Sigmoid colon (tissue), 4 donors: Measurements from ENCODE around the gene B3GALNT2.

Experiments
- EP300 ChIP-seq, 4 donors: sonication (generic); formaldehyde crosslinking; IDR thresholded peaks; one replicate each; pipeline ENCODE4 v1.6.1; 2017; ENCODE audit warnings: antibody characterized with exemption in 4 of 4
- POLR2A ChIP-seq, 2 donors: fragments of 450-650 bp; IDR thresholded peaks; one replicate each; pipeline ENCODE4 v1.6.1; 2016; ENCODE audit warnings: antibody characterized with exemption in 2 of 2, mild to moderate bottlenecking in 2 of 2, moderate library complexity in 2 of 2
- POLR2AphosphoS5 ChIP-seq, 4 donors: sonication (generic); formaldehyde crosslinking; IDR thresholded peaks; one replicate each; pipeline ENCODE4 v1.6.1; 2017; ENCODE audit warnings: antibody characterized with exemption in 4 of 4
- TF ChIP-seq, protein P1 (sequence below), 4 experiments: fragments of 450-650 bp in 3 of 4; fragments of 200-600 bp in 1 of 4; IDR thresholded peaks; one replicate each; pipeline ENCODE4 v1.5.1; 2016 to 2019; ENCODE audit warnings: antibody characterized with exemption in 4 of 4, mild to moderate bottlenecking in 3 of 4, moderate library complexity in 2 of 4

DNA sequence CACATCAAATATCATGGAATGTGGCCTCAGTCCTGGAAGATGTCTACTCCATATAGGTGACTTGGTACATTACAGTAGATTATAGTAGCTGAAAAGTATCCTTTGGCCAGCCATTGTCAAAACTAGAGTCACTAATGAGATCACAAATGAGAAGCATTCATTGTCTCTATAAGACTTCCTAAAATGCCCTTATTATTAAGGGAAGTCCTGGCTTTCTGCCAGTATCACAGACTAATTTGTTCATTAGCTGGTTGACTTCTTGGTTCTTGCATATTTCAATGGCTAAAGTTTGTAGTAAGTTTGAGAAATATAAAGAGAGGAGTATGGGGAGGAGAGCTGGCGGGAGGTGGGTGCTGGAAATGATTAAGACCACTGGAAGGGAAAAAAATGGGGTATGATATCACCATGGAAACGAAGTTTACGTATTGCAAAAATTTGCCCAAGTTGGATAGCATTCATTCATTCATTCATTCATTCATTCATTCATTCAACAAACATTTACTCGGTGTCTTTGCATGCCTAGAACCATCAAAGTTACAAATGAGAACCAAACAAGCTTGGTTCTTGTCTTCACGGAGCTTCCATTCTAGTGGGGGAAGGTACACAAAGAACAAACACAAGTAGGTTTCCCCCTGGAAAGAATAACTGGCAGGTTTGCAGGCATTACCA lies 11.7 kb upstream of the B3GALNT2 start:
- TF ChIP-seq, protein P1, sequence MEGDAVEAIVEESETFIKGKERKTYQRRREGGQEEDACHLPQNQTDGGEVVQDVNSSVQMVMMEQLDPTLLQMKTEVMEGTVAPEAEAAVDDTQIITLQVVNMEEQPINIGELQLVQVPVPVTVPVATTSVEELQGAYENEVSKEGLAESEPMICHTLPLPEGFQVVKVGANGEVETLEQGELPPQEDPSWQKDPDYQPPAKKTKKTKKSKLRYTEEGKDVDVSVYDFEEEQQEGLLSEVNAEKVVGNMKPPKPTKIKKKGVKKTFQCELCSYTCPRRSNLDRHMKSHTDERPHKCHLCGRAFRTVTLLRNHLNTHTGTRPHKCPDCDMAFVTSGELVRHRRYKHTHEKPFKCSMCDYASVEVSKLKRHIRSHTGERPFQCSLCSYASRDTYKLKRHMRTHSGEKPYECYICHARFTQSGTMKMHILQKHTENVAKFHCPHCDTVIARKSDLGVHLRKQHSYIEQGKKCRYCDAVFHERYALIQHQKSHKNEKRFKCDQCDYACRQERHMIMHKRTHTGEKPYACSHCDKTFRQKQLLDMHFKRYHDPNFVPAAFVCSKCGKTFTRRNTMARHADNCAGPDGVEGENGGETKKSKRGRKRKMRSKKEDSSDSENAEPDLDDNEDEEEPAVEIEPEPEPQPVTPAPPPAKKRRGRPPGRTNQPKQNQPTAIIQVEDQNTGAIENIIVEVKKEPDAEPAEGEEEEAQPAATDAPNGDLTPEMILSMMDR (IDR thresholded peaks at IDR 0.05): no peak
- no peak for TF ChIP-seq POLR2AphosphoS5 (IDR thresholded peaks at IDR 0.05)
- no peak for TF ChIP-seq POLR2A (IDR thresholded peaks at IDR 0.05)
- no peak for TF ChIP-seq EP300 (IDR thresholded peaks at IDR 0.05)
